HepG2 (cell line): ENCODE measurements around the gene SOX12. TPM values are rescaled to one million over a fixed set of nuclear protein-coding genes. Genes with fewer than 3 reads are reported as not detected.
A peak's percentile ranks its signal among the peaks of the same experiment; 100 is the strongest.

ENCODE experiments used
- ATF4 ChIP-seq, 2 experiments: fragments of 450-650 bp in 1 of 2; sonication (generic) in 1 of 2; formaldehyde crosslinking; IDR thresholded peaks; 2 replicates each; pipeline versions ENCODE4 v1.5.0 to v1.8.0; 2020 to 2022; ENCODE audit warnings: mild to moderate bottlenecking in 1 of 2, missing genetic modification reagents in 1 of 2
- ERF ChIP-seq: IDR thresholded peaks from 2 replicates; pipeline ENCODE4 v1.6.1; 2018; ENCODE audit warnings: missing biosample characterization, missing genetic modification reagents
- GATA4 ChIP-seq: sonication (generic); IDR thresholded peaks from 2 replicates; pipeline ENCODE4 v1.6.1; 2016; ENCODE audit warnings: antibody characterized with exemption, low read depth, borderline replicate concordance
- HNF4G ChIP-seq, 2 experiments: sonication (generic) in 1 of 2; formaldehyde crosslinking in 1 of 2; IDR thresholded peaks; 2 replicates each; pipeline versions ENCODE4 v1.4.0 to v1.6.1; 2011 to 2020; ENCODE audit warnings: borderline replicate concordance in 2 of 2, low read depth in 2 of 2, mild to moderate bottlenecking in 2 of 2, low read length in 1 of 2, missing genetic modification reagents in 1 of 2, moderate library complexity in 1 of 2
- HOMEZ ChIP-seq: IDR thresholded peaks from 2 replicates; pipeline ENCODE4 v1.6.1; 2016; ENCODE audit warnings: low read depth
- HOXA5 ChIP-seq: sonication (generic); formaldehyde crosslinking; IDR thresholded peaks from 2 replicates; pipeline ENCODE4 v1.4.0; 2020; ENCODE audit warnings: missing genetic modification reagents
- MAX ChIP-seq: IDR thresholded peaks from 2 replicates; pipeline ENCODE4 v1.6.1; 2012; ENCODE audit warnings: inconsistent platforms
- NFE2L2 ChIP-seq: fragments of 150-350 bp; IDR thresholded peaks from 2 replicates; pipeline ENCODE4 v1.6.1; 2014; ENCODE audit warnings: low read length
- NFKB2 ChIP-seq: sonication (generic); formaldehyde crosslinking; IDR thresholded peaks from 2 replicates; pipeline ENCODE4 v1.4.0; 2020; ENCODE audit warnings: missing genetic modification reagents, borderline replicate concordance
- SALL1 ChIP-seq: sonication (generic); formaldehyde crosslinking; IDR thresholded peaks from 2 replicates; pipeline ENCODE4 v1.8.0; 2022; ENCODE audit warnings: mild to moderate bottlenecking, missing genetic modification reagents
- SMAD1 ChIP-seq: sonication (generic); formaldehyde crosslinking; IDR thresholded peaks from 2 replicates; pipeline ENCODE4 v1.4.0; 2020; ENCODE audit warnings: missing genetic modification reagents, low read depth, mild to moderate bottlenecking, borderline replicate concordance
- SMAD3 ChIP-seq: sonication (generic); formaldehyde crosslinking; IDR thresholded peaks from 2 replicates; pipeline ENCODE4 v1.4.0; 2020; ENCODE audit warnings: missing genetic modification reagents
- SSRP1 ChIP-seq: IDR thresholded peaks from 2 replicates; pipeline ENCODE4 v1.6.1; 2016; ENCODE audit warnings: control low read depth
- ZMYM4 ChIP-seq: sonication (generic); formaldehyde crosslinking; IDR thresholded peaks from 2 replicates; pipeline ENCODE4 v1.8.1; 2023; ENCODE audit warnings: mild to moderate bottlenecking, missing genetic modification reagents
- ZNF280D ChIP-seq: sonication (generic); formaldehyde crosslinking; IDR thresholded peaks from 2 replicates; pipeline ENCODE4 v1.5.1; 2020; ENCODE audit warnings: mild to moderate bottlenecking, missing genetic modification reagents
- ZNF431 ChIP-seq: sonication (generic); formaldehyde crosslinking; IDR thresholded peaks from 2 replicates; pipeline ENCODE4 v1.9.0; 2022; ENCODE audit warnings: missing genetic modification reagents, low read depth, mild to moderate bottlenecking, borderline replicate concordance
- ZNF891 ChIP-seq: sonication (generic); formaldehyde crosslinking; IDR thresholded peaks from 2 replicates; pipeline ENCODE4 v1.5.0; 2020; ENCODE audit warnings: mild to moderate bottlenecking, missing genetic modification reagents
- ZXDC ChIP-seq: sonication (generic); formaldehyde crosslinking; IDR thresholded peaks from 2 replicates; pipeline ENCODE4 v1.5.0; 2020; ENCODE audit warnings: mild to moderate bottlenecking, missing genetic modification reagents
- polyA plus RNA-seq, 8 experiments: library from polyadenylated mRNA; depleted of rRNA in 3 of 8; stranded (reverse) in 7 of 8; unstranded in 1 of 8; fragments of >200 nt; fragmentation: Illumina TruSeq in 4 of 8; extraction: Trizol in 4 of 8; gene quantifications; 2 replicates each; pipeline versions ENCODE4 v1.2.1 to v1.2.3, GENCODE V29; 2011 to 2016; ENCODE audit warnings: low read depth in 4 of 8, missing spikeins in 1 of 8, mixed read lengths in 1 of 8; ENCODE audit not compliant: insufficient read depth in 1 of 8
- total RNA-seq, 5 experiments: library from RNA; depleted of rRNA; stranded (reverse); fragments of >200 nt; fragmentation: Illumina TruSeq; extraction: Trizol; gene quantifications; 2 replicates each; pipeline ENCODE4 v1.2.3, GENCODE V29; 2016; ENCODE audit warnings: low read depth in 1 of 5
- TF ChIP-seq, protein P1 (sequence below): IDR thresholded peaks from 2 replicates; pipeline ENCODE4 v1.6.1; 2016; ENCODE audit warnings: missing compliant biosample characterization, missing genetic modification reagents, borderline replicate concordance

The SOX12 gene
- total and polyA plus RNA-seq, 2 of the 13 experiments (the other 11 are each of a cell fraction or from before 2014, with no cell fraction given): 10.0 to 18.7 TPM

GRCh38 chr20:363319-364078 lies 38.1 kb downstream of the SOX12 start (continued):
- TF ChIP-seq, protein P1, sequence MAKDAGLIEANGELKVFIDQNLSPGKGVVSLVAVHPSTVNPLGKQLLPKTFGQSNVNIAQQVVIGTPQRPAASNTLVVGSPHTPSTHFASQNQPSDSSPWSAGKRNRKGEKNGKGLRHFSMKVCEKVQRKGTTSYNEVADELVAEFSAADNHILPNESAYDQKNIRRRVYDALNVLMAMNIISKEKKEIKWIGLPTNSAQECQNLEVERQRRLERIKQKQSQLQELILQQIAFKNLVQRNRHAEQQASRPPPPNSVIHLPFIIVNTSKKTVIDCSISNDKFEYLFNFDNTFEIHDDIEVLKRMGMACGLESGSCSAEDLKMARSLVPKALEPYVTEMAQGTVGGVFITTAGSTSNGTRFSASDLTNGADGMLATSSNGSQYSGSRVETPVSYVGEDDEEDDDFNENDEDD (CRISPR knock-in tag): no peak
- TF ChIP-seq GATA4 (no peak), SMAD1 (no peak), SSRP1 (CRISPR knock-in tag) (no peak), SMAD3 (CRISPR knock-in tag) (no peak), NFKB2 (CRISPR knock-in tag) (peak; percentile 24; the same call in 1 of the 2 replicates), ZXDC (CRISPR knock-in tag) (no peak), ZNF280D (no peak), HOXA5 (CRISPR knock-in tag) (no peak), ZMYM4 (CRISPR knock-in tag) (no peak), ZNF431 (CRISPR knock-in tag) (no peak), ERF (0 out of 2 replicates have a peak, but pooled peaks have one; percentile 3), HOMEZ (CRISPR knock-in tag) (no peak), MAX (0 out of 2 replicates have a peak, but pooled peaks have one; percentile 15), HNF4G (IDR thresholded peaks at IDR 0.05; ENCODE audit: borderline replicate concordance, low read depth, low read length) (no peak), HNF4G (CRISPR knock-in tag; IDR thresholded peaks at IDR 0.05; ENCODE audit: borderline replicate concordance, low read depth) (no peak), ZNF891 (CRISPR knock-in tag) (peak; percentile 59; the same call in 1 of the 2 replicates), SALL1 (CRISPR knock-in tag) (0 out of 2 replicates have a peak, but pooled peaks have one; percentile 36), NFE2L2 (no peak), ATF4 (CRISPR knock-in tag; IDR thresholded peaks at IDR 0.05) (peak in 1 of 2 experiments; percentile 78; a peak in 2 of 4 replicates)
